Activated T-helper 9 cell treated with anti-CD3 and anti-CD28 coated beads, Interleukin-2, amount 50 U/mL, for 16 hours (primary cell): ENCODE results near the gene UBQLNL.

ENCODE experiments used
- DNase-seq: peaks from one replicate; pipeline ENCODE4 v3.0.0-alpha.2; 2020; ENCODE audit warnings: low read depth

Gene UBQLNL, protein sequence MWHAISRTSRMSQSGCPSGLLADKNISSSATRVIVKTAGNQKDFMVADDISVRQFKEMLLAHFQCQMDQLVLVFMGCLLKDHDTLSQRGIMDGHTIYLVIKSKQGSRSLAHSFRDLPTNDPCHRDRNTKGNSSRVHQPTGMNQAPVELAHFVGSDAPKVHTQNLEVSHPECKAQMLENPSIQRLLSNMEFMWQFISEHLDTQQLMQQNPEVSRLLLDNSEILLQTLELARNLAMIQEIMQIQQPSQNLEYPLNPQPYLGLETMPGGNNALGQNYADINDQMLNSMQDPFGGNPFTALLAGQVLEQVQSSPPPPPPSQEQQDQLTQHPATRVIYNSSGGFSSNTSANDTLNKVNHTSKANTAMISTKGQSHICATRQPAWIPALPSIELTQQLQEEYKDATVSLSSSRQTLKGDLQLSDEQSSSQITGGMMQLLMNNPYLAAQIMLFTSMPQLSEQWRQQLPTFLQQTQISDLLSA

DNA sequence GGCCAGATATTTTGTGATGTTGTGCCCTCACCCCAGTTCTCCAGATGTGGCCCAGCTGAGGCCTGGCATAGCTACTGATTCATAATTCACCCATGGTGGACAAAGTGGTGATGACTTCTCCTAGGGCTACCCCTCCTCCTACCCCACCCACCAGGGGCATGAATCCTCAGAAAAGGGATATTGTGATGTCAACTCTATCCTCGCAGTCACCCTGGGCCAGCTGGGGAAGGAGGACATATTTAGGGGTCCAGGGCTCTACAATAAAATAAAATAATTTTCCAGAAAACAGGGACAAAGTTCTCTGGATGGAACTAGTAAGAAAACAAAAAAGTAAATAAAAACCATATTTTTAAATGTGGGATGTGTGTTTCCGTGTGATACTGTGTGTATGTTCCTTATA is at the start of gene UBQLNL:
UBQLNL (minus strand) TSS at position 101 of the 400 bp plus-strand sequence. CDS start 258 bp downstream, outside the sequence.
- no peak for DNase-seq

GRCh38 chr11:5564259-5565019 is 47.9 kb upstream of the UBQLNL start:
- DNase-seq: no peak

DNA sequence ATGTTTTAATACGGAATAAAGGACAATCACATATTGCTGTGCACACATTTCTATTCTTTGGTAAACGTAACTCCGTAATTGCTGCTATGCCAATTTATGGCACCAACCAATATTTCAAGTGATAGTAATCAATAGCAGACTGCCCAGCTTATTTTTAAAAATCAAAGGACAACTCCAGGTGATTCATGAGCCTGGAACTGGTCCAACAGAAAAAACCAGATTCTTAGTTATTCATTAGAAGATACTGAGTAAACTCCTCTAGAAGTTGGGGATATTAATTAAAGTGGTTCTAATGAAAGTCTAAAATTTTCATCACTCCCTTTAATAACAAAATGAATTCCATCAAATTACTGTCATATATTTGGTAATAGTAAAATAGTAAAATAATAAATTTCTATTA is 41.3 kb upstream of the UBQLNL start:
- no peak for DNase-seq

DNA sequence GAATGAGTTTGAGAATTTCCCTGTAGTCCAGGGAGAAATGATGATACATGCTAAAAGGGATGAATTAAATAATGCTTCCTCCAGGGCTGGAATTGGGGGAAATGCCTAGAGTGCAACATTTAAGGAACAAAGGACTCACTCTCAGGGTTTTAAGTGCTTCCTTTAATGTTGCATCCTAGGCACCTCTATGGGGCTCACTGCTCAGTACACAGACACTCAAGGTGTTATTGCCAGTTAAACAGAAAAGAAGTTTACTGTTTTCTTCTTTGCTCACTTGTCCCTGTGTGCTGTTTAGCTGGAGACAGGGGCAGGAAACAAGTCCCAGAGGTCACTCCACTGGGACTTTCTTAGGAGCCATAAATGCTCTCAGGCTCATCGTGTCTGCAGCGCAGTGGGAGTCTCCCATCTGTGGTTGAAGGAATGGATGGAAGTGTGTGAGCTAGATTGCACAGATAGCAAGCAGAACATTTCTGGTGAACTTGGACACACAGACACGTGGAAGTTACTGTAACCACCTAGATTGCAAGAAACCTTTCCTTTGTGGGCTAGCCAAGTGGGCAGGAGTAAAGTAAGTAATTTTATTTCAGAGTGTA is 40.2 kb upstream of the UBQLNL start:
- no peak for DNase-seq

DNA sequence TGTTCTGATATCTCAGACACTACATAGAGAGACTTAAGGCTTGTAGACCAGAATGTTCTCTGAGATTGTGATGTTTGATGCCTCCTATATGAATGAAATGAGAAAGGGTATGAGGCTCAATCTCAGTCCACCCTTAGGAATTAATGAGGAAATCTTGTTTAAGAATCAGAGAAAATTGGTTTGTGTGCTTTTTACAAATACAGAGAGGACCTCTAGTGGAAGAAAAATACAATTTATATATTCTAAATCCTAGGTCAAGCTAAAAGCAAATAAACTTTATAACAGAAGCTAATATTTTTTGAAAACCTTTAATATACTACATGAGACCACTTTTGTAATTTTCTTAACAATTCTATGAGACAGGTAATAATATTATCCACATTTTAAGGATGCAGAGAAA is 36.8 kb upstream of the UBQLNL start:
- DNase-seq: no peak

DNA sequence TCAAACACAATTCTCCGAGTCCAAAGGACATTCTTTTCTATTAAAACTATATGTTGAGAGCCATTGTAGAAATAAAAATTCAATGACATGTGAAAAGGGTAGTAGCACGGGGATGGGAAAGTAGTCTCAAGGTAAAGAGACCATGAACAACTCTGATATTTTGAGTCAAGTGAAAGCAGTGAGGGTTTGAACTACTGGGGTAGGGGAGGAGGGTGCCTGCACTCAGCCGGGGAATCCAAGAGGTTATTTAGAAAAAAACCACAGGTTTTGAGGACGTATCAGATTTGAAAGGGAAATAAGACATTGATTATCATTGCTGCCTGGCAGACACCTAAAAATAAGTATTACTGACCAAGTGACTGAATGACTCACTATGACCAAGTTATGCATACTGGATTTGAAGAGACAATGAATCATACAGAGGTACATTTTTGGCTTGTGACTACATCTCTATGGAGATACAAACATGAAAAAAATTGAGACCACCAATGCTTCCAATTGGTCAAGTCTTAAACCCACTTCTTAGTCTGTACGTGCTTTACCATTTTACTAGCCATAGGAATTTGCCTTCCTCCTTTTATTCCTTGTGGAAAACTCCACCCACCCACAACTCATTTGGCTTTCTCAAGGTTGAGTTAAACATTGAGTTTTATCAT is 34.1 kb upstream of the UBQLNL start:
- DNase-seq: no peak

DNA sequence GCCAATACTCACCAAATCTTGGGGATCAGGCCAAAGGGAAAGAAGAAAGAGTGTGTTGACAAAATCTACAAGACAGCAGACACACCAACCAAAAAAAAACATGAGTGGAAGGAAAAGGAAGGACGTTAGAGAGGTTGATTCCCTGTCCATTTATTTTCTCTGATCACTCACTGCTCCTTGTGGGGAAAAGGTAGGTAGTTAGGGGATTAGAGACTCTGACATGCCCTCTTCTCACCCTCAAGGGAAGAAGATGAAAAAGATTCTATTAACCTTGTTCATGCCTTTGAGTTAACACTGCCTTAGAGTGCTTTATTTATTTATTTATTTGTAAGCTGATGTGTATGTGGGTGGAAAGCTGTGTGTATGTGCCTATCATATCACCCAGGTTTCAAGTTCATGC is 31.9 kb upstream of the UBQLNL start, which contains the start of gene OR52H1:
OR52H1 (minus strand) TSS at position 101 of the 400 bp plus-strand sequence. CDS start 3,035 bp downstream, outside the sequence.
- no peak for DNase-seq

DNA sequence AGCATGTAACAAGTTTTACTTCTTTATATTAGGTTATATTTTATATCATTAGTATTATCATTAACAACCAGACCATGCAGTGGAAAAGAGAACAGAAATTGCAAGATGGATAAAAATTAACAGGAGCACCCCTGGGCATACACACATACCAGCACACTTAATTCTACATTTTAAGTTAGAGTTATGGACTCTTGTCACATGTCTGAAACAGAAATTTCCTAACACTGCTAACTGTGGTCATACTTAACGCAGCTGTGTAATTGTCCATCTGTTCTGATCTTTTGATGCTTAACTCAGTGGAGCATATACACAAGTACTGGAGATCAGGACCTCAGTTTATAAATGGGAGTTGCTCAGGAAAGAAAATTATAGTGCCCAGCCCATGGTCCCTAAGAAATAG is 31.5 kb upstream of the UBQLNL start:
- DNase-seq: no peak

DNA sequence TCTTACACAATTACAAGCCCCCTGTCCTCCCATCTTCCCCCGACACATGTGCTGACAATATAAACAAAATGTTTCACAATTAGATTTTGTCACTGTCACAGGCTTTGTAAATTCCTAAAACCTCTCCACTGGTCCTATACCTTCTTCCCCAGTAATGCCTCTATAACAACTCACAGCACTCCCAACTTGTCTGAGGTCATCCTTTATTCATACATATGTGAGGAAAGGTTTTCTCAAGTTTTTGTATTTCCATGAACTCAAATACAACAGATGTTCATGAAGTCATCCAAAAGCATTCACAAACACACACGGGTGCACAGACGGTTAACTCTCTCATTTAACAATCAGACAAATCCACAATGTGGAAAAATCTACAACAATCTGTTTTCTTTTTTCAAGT is 30.0 kb upstream of the UBQLNL start:
- DNase-seq: no peak

GRCh38 chr11:5541427-5541826 is 24.9 kb upstream of the UBQLNL start:
- no peak for DNase-seq

DNA sequence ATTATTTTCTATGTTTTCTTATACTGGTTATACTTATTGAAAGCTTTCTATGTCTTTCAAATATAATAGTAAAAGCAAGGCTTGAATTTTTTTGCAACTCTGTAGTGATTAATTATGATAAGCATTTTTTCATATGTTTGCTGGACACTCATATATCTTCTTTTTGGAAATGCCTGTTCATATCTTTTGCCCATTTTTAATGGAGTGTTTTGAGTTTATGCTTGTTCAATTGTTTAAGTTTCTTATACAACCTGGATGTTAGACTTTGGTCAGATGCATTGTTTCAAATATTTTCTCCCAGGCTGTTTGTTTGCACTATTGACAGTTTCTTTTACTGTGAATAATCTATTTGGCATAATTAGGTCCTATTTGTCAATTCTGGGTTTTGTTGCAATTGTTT is 20.0 kb upstream of the UBQLNL start:
- DNase-seq: no peak

DNA sequence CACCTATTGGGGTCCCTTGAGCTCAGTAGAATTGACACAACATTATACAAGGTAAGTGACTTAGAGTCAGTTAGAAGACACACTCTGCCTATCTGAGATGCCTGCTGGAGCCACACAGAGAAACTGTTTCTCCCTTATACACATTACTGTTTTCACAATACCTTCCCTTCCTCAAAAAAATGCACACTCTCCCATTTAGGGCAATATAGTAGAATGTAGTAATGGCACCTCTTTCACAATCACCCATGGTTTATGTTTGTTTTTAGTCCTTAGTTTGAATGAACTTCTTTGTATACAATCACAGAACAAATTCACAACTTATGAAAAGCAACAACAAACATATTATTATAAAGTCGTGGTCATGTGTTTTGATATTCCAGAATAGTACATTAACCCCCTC is 17.5 kb upstream of the UBQLNL start:
- no peak for DNase-seq

- DNase-seq: no peak
These were observed 14.7 kb upstream of the UBQLNL start for GRCh38 chr11:5531053-5531831.

- no peak for DNase-seq
These were observed 12.0 kb upstream of the UBQLNL start for GRCh38 chr11:5528495-5528894.

- DNase-seq: no peak
These were observed 11.2 kb upstream of the UBQLNL start for GRCh38 chr11:5527716-5528115.

GRCh38 chr11:5524756-5525155 is 8.3 kb upstream of the UBQLNL start:
- no peak for DNase-seq

DNA sequence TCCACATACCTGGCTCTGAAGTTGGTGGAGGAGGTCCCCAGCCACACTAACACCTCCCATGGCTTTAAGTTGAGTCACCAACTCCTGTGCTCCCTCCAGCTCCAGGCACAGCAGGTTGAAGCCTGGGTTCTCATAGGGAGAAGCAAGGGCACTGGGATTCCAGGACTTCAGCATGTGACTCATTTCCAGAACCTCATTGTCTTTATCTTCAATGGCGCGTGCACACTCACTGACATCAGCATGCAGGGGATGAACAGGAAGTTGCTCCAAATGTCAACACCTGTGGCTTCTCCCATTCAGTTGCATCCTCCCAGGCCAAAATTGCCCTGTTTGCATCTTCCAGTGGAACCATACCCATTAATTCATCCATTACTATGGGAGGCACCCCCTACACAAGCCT is 5.8 kb upstream of the UBQLNL start:
- no peak for DNase-seq

DNA sequence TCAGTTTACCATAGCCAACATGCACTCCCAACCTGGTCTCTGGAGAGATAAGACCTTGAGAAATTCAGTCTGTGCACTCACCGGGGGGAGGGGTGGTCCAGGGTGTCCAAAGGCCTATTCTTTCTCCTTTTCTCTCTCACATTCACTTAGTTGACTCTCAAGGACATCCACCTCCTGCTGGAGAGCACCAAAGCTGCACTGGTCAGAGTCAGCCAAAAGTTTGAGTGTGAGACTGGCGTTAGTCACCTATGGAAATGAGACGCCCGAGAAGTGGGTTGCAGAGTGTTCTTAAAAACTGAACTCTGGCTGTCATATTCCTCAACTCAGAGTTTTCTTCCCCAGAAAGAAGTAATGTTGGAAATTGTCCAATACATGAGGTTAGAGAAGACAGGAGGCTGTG is 5.0 kb upstream of the UBQLNL start:
- no peak for DNase-seq

DNA sequence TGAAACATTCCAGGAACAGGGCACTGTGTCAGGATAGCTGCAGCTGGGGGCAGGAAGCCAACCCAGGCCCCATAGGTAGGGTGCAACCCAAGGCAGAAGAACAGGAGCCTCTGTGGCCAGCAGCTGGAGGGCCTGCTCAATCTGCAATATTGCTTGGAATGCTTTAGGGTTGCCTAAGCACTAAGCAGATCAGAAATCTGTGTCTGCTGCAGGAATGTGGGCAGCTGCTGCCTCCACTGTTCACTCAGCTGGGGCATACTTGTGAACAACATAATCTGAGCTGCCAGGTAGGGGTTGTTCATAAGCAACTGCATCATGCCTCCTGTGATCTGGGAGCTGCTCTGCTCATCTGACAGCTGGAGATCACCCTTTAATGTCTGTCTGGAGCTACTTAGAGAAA is 1.7 kb downstream of the UBQLNL start:
- no peak for DNase-seq

DNA sequence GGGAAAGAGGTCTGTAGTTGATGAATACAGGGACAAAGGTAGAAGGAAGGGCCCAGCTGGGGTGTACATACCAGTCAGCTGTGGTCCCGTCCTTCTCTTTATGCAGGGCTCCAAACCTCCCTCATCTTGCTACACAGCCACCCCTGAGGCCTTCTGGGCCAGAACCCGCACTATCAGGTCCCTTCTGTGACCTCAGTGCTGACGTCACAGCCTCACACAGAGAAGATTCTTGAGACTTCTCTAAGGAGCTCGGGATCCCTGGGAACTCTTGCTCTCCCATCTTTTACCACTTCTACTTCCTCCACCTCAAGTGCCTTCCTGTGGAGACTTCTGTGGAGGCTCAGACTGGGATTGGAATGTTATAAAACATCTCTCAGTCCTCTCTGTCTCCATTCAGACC is 6.7 kb downstream of the UBQLNL start, which contains the start of gene UBQLN3:
UBQLN3 (minus strand) TSS at position 155 of the 400 bp plus-strand sequence. CDS start 399 bp downstream, outside the sequence.
- DNase-seq: no peak

GRCh38 chr11:5508605-5509004 is 7.9 kb downstream of the UBQLNL start:
- no peak for DNase-seq
